ENCODE data around the gene SURF6. TPM values are rescaled to one million over a fixed set of nuclear protein-coding genes. Genes with fewer than 3 reads are reported as not detected.
A peak's percentile ranks its signal among the peaks of the same experiment; 100 is the strongest.

SURF6 gene
- total and polyA plus RNA-seq, 2 experiments from 2014 or later, result 20.2 to 24.3 TPM

GRCh38 chr9:133333566-133333965 lies 2.4 kb downstream of the SURF6 start:
- H2AFZ ChIP-seq, result no peak overlapping the region
- 95% methylated on average over 10 of the region's 10 CpGs for WGBS (ENCODE audit: low lambda C conversion rate, missing lambda C conversion rate)
- TF ChIP-seq EZH2phosphoT487 (IDR thresholded peaks at IDR 0.05; ENCODE audit: low read depth, severe bottlenecking, unreplicated experiment), result no peak
- TF ChIP-seq EZH2 (IDR thresholded peaks at IDR 0.05; ENCODE audit: borderline replicate concordance), result no peak
- no peak for TF ChIP-seq CTCF (IDR thresholded peaks at IDR 0.05; ENCODE audit: poor library complexity)
- no peak overlapping the region for H3K4me3 ChIP-seq
- H3K4me2 ChIP-seq, result no peak overlapping the region
- no peaks in the 10 kb centered on the region for H3K9me2 ChIP-seq (replicated peaks; ENCODE audit: insufficient read depth)
- no peaks in the 10 kb centered on the region for H4K20me1 ChIP-seq (ENCODE audit: insufficient read depth, poor library complexity, severe bottlenecking)
- no peaks in the 10 kb centered on the region for H3K36me3 ChIP-seq (replicated peaks; ENCODE audit: insufficient read depth, low read depth)
- H3K27me3 ChIP-seq, result no peaks in the 10 kb centered on the region
- H3K4me1 ChIP-seq (ENCODE audit: insufficient read depth), result peaks cover 9% of the 10 kb centered on the region
- H3K79me2 ChIP-seq, result peaks cover 28% of the 10 kb centered on the region
- H3K9me3 ChIP-seq (ENCODE audit: low read depth), result no peaks in the 10 kb centered on the region
- no peak for DNase-seq (ENCODE audit: low spot score)
- H3K27ac ChIP-seq, result peak overlapping the region; percentile 77

GRCh38 chr9:133333011-133333410 lies 3.0 kb downstream of the SURF6 start:
- Histone ChIP-seq H3K27me3 (no peaks in the 10 kb centered on the region), H3K4me1 (ENCODE audit: insufficient read depth) (peaks cover 9% of the 10 kb centered on the region), H3K9me2 (replicated peaks; ENCODE audit: insufficient read depth) (no peaks in the 10 kb centered on the region), H4K20me1 (ENCODE audit: insufficient read depth, poor library complexity, severe bottlenecking) (no peaks in the 10 kb centered on the region), H3K79me2 (peaks cover 28% of the 10 kb centered on the region), H3K4me2 (no peak overlapping the region), H2AFZ (no peak overlapping the region), H3K36me3 (replicated peaks; ENCODE audit: insufficient read depth, low read depth) (no peaks in the 10 kb centered on the region), H3K27ac (no peak overlapping the region), H3K9me3 (ENCODE audit: low read depth) (no peaks in the 10 kb centered on the region), H3K4me3 (no peak overlapping the region)
- WGBS (ENCODE audit: low lambda C conversion rate, missing lambda C conversion rate), result 95% methylated on average over 11 of the region's 11 CpGs
- no peak for DNase-seq (ENCODE audit: low spot score)
- TF ChIP-seq CTCF (IDR thresholded peaks at IDR 0.05; ENCODE audit: poor library complexity), result no peak
- no peak for TF ChIP-seq EZH2 (IDR thresholded peaks at IDR 0.05; ENCODE audit: borderline replicate concordance)
- TF ChIP-seq EZH2phosphoT487 (IDR thresholded peaks at IDR 0.05; ENCODE audit: low read depth, severe bottlenecking, unreplicated experiment), result no peak

GRCh38 chr9:133332381-133332730 lies 3.6 kb downstream of the SURF6 start:
- Histone ChIP-seq H3K9me2 (replicated peaks; ENCODE audit: insufficient read depth) (no peaks in the 10 kb centered on the region), H3K36me3 (replicated peaks; ENCODE audit: insufficient read depth, low read depth) (no peaks in the 10 kb centered on the region), H3K27me3 (no peaks in the 10 kb centered on the region), H3K4me2 (no peak overlapping the region), H2AFZ (no peak overlapping the region), H3K4me3 (no peak overlapping the region), H3K9me3 (ENCODE audit: low read depth) (no peaks in the 10 kb centered on the region), H3K79me2 (peaks cover 28% of the 10 kb centered on the region), H4K20me1 (ENCODE audit: insufficient read depth, poor library complexity, severe bottlenecking) (no peaks in the 10 kb centered on the region), H3K27ac (no peak overlapping the region), H3K4me1 (ENCODE audit: insufficient read depth) (peaks cover 9% of the 10 kb centered on the region)
- 94% methylated on average over 20 of the region's 20 CpGs for WGBS (ENCODE audit: low lambda C conversion rate, missing lambda C conversion rate)
- no peak for DNase-seq (ENCODE audit: low spot score)
- TF ChIP-seq CTCF (IDR thresholded peaks at IDR 0.05; ENCODE audit: poor library complexity), result no peak
- TF ChIP-seq EZH2phosphoT487 (IDR thresholded peaks at IDR 0.05; ENCODE audit: low read depth, severe bottlenecking, unreplicated experiment), result no peak
- TF ChIP-seq EZH2 (IDR thresholded peaks at IDR 0.05; ENCODE audit: borderline replicate concordance), result no peak
